ENCODE results near the gene APCDD1L. TPM values are rescaled to one million over a fixed set of nuclear protein-coding genes. Genes with fewer than 3 reads are reported as not detected.

The APCDD1L gene
- polyA plus RNA-seq, 4 donors = 0.10 to 0.46 TPM; not detected in 2

GRCh38 chr20:58503668-58504067 is 11.5 kb downstream of the APCDD1L start:
- 52 to 80% (median 77%) methylated on average over 1 of the region's 1 CpG for WGBS, 3 donors
- DNase-seq = no peak
- Histone ChIP-seq H3K36me3 (ENCODE audit: control insufficient read depth in 3 of 3, insufficient read depth in 2 of 3, low read depth in 1 of 3, low read length in 3 of 3) (no peaks in the 10 kb centered on the region), H3K27ac (ENCODE audit: low read depth in 1 of 3, low read length in 2 of 3) (no peak overlapping the region), H3K9me3 (ENCODE audit: control insufficient read depth in 2 of 2, insufficient read depth in 1 of 2, low read depth in 1 of 2, low read length in 1 of 2) (peaks cover 3 to 49% of the 10 kb centered on the region in 2 donors), H3K4me3 (ENCODE audit: low read depth in 1 of 3, low read length in 3 of 3) (no peak overlapping the region), H3K27me3 (ENCODE audit: control insufficient read depth in 3 of 3, insufficient read depth in 3 of 3, low read length in 3 of 3) (no peaks in the 10 kb centered on the region), H3K4me1 (ENCODE audit: control insufficient read depth in 3 of 3, insufficient read depth in 2 of 3, low read depth in 1 of 3, low read length in 2 of 3) (no peaks in the 10 kb centered on the region)
- no peak for FAIRE-seq

- no peak for FAIRE-seq
- Histone ChIP-seq H3K36me3 (ENCODE audit: control insufficient read depth in 3 of 3, insufficient read depth in 2 of 3, low read depth in 1 of 3, low read length in 3 of 3) (no peaks in the 10 kb centered on the region), H3K27ac (ENCODE audit: low read depth in 1 of 3, low read length in 2 of 3) (no peak overlapping the region), H3K9me3 (ENCODE audit: control insufficient read depth in 2 of 2, insufficient read depth in 1 of 2, low read depth in 1 of 2, low read length in 1 of 2) (peaks cover 3 to 29% of the 10 kb centered on the region in 2 donors), H3K4me3 (ENCODE audit: low read depth in 1 of 3, low read length in 3 of 3) (no peak overlapping the region), H3K27me3 (ENCODE audit: control insufficient read depth in 3 of 3, insufficient read depth in 3 of 3, low read length in 3 of 3) (no peaks in the 10 kb centered on the region), H3K4me1 (ENCODE audit: control insufficient read depth in 3 of 3, insufficient read depth in 2 of 3, low read depth in 1 of 3, low read length in 2 of 3) (no peaks in the 10 kb centered on the region)
- no peak for DNase-seq
- WGBS, 3 donors = 90 to 94% (median 92%) methylated on average over 7 of the region's 7 CpGs
Observed at GRCh38 chr20:58500256-58500655, 14.9 kb downstream of the APCDD1L start.

GRCh38 chr20:58498470-58499068 is 16.6 kb downstream of the APCDD1L start:
- no peak overlapping the region for H3K27ac ChIP-seq (ENCODE audit: low read depth in 1 of 3, low read length in 2 of 3)
- FAIRE-seq = no peak
- peak; percentile 43 to 74 for DNase-seq
- WGBS, 3 donors = 35 to 56% (median 51%) methylated on average over 8 to 9 of the region's 9 CpGs
- H3K27me3 ChIP-seq (ENCODE audit: control insufficient read depth in 3 of 3, insufficient read depth in 3 of 3, low read length in 3 of 3) = no peaks in the 10 kb centered on the region
- peaks cover 0 to 14% of the 10 kb centered on the region in 2 donors for H3K9me3 ChIP-seq (ENCODE audit: control insufficient read depth in 2 of 2, insufficient read depth in 1 of 2, low read depth in 1 of 2, low read length in 1 of 2)
- H3K36me3 ChIP-seq (ENCODE audit: control insufficient read depth in 3 of 3, insufficient read depth in 2 of 3, low read depth in 1 of 3, low read length in 3 of 3) = no peaks in the 10 kb centered on the region
- H3K4me1 ChIP-seq (ENCODE audit: control insufficient read depth in 3 of 3, insufficient read depth in 2 of 3, low read depth in 1 of 3, low read length in 2 of 3) = no peaks in the 10 kb centered on the region
- no peak overlapping the region for H3K4me3 ChIP-seq (ENCODE audit: low read depth in 1 of 3, low read length in 3 of 3)

- WGBS, 3 donors = 86 to 90% (median 90%) methylated on average over 13 of the region's 13 CpGs
- FAIRE-seq = no peak
Observed at GRCh38 chr20:58497724-58498469, 17.3 kb downstream of the APCDD1L start.

GRCh38 chr20:58497076-58497641 is 18.0 kb downstream of the APCDD1L start:
- no peaks in the 10 kb centered on the region for H3K27me3 ChIP-seq (ENCODE audit: control insufficient read depth in 3 of 3, insufficient read depth in 3 of 3, low read length in 3 of 3)
- H3K4me3 ChIP-seq (ENCODE audit: low read depth in 1 of 3, low read length in 3 of 3) = no peak overlapping the region
- FAIRE-seq (no peak), DNase-seq (no peak)
- 91 to 94% (median 91%) methylated on average over 15 to 16 of the region's 16 CpGs for WGBS, 3 donors
- no peaks in the 10 kb centered on the region for H3K4me1 ChIP-seq (ENCODE audit: control insufficient read depth in 3 of 3, insufficient read depth in 2 of 3, low read depth in 1 of 3, low read length in 2 of 3)
- no peak overlapping the region for H3K27ac ChIP-seq (ENCODE audit: low read depth in 1 of 3, low read length in 2 of 3)
- H3K36me3 ChIP-seq (ENCODE audit: control insufficient read depth in 3 of 3, insufficient read depth in 2 of 3, low read depth in 1 of 3, low read length in 3 of 3) = no peaks in the 10 kb centered on the region
- H3K9me3 ChIP-seq (ENCODE audit: control insufficient read depth in 2 of 2, insufficient read depth in 1 of 2, low read depth in 1 of 2, low read length in 1 of 2) = peaks cover 0 to 6% of the 10 kb centered on the region in 2 donors

More at GRCh38 chr20:58497724-58498469, 17.3 kb downstream of the APCDD1L start:
- Histone ChIP-seq H3K36me3 (ENCODE audit: control insufficient read depth in 3 of 3, insufficient read depth in 2 of 3, low read depth in 1 of 3, low read length in 3 of 3) (no peaks in the 10 kb centered on the region), H3K4me1 (ENCODE audit: control insufficient read depth in 3 of 3, insufficient read depth in 2 of 3, low read depth in 1 of 3, low read length in 2 of 3) (no peaks in the 10 kb centered on the region), H3K9me3 (ENCODE audit: control insufficient read depth in 2 of 2, insufficient read depth in 1 of 2, low read depth in 1 of 2, low read length in 1 of 2) (peaks cover 0 to 9% of the 10 kb centered on the region in 2 donors), H3K27me3 (ENCODE audit: control insufficient read depth in 3 of 3, insufficient read depth in 3 of 3, low read length in 3 of 3) (no peaks in the 10 kb centered on the region), H3K4me3 (ENCODE audit: low read depth in 1 of 3, low read length in 3 of 3) (no peak overlapping the region), H3K27ac (ENCODE audit: low read depth in 1 of 3, low read length in 2 of 3) (no peak overlapping the region)
- DNase-seq = no peak

GRCh38 chr20:58496429-58496769 is 18.8 kb downstream of the APCDD1L start:
- Histone ChIP-seq H3K27me3 (ENCODE audit: control insufficient read depth in 3 of 3, insufficient read depth in 3 of 3, low read length in 3 of 3) (no peaks in the 10 kb centered on the region), H3K4me1 (ENCODE audit: control insufficient read depth in 3 of 3, insufficient read depth in 2 of 3, low read depth in 1 of 3, low read length in 2 of 3) (no peaks in the 10 kb centered on the region), H3K4me3 (ENCODE audit: low read depth in 1 of 3, low read length in 3 of 3) (no peak overlapping the region), H3K9me3 (ENCODE audit: control insufficient read depth in 2 of 2, insufficient read depth in 1 of 2, low read depth in 1 of 2, low read length in 1 of 2) (peaks cover 0 to 2% of the 10 kb centered on the region in 2 donors), H3K27ac (ENCODE audit: low read depth in 1 of 3, low read length in 2 of 3) (no peak overlapping the region), H3K36me3 (ENCODE audit: control insufficient read depth in 3 of 3, insufficient read depth in 2 of 3, low read depth in 1 of 3, low read length in 3 of 3) (no peaks in the 10 kb centered on the region)
- 89 to 90% (median 89%) methylated on average over 6 of the region's 6 CpGs for WGBS, 3 donors
- DNase-seq (no peak), FAIRE-seq (no peak)

- DNase-seq (no peak), FAIRE-seq (no peak)
- Histone ChIP-seq H3K27ac (ENCODE audit: low read depth in 1 of 3, low read length in 2 of 3) (no peak overlapping the region), H3K36me3 (ENCODE audit: control insufficient read depth in 3 of 3, insufficient read depth in 2 of 3, low read depth in 1 of 3, low read length in 3 of 3) (no peaks in the 10 kb centered on the region), H3K27me3 (ENCODE audit: control insufficient read depth in 3 of 3, insufficient read depth in 3 of 3, low read length in 3 of 3) (no peaks in the 10 kb centered on the region), H3K9me3 (ENCODE audit: control insufficient read depth in 2 of 2, insufficient read depth in 1 of 2, low read depth in 1 of 2, low read length in 1 of 2) (no peaks in the 10 kb centered on the region), H3K4me3 (ENCODE audit: low read depth in 1 of 3, low read length in 3 of 3) (no peak overlapping the region), H3K4me1 (ENCODE audit: control insufficient read depth in 3 of 3, insufficient read depth in 2 of 3, low read depth in 1 of 3, low read length in 2 of 3) (no peaks in the 10 kb centered on the region)
- WGBS, 3 donors = 91 to 92% (median 92%) methylated on average over 15 of the region's 15 CpGs
Observed at GRCh38 chr20:58495623-58496428, 19.4 kb downstream of the APCDD1L start.

- H3K4me1 ChIP-seq (ENCODE audit: control insufficient read depth in 3 of 3, insufficient read depth in 2 of 3, low read depth in 1 of 3, low read length in 2 of 3) = no peaks in the 10 kb centered on the region
- H3K36me3 ChIP-seq (ENCODE audit: control insufficient read depth in 3 of 3, insufficient read depth in 2 of 3, low read depth in 1 of 3, low read length in 3 of 3) = no peaks in the 10 kb centered on the region
- DNase-seq (no peak), FAIRE-seq (no peak)
- H3K9me3 ChIP-seq (ENCODE audit: control insufficient read depth in 2 of 2, insufficient read depth in 1 of 2, low read depth in 1 of 2, low read length in 1 of 2) = no peaks in the 10 kb centered on the region
- H3K27me3 ChIP-seq (ENCODE audit: control insufficient read depth in 3 of 3, insufficient read depth in 3 of 3, low read length in 3 of 3) = no peaks in the 10 kb centered on the region
- 83 to 87% (median 86%) methylated on average over 13 of the region's 13 CpGs for WGBS, 3 donors
- H3K4me3 ChIP-seq (ENCODE audit: low read depth in 1 of 3, low read length in 3 of 3) = no peak overlapping the region
- no peak overlapping the region for H3K27ac ChIP-seq (ENCODE audit: low read depth in 1 of 3, low read length in 2 of 3)
Observed at GRCh38 chr20:58494923-58495622, 20.1 kb downstream of the APCDD1L start.
